Suprapubic skin (tissue), 4 donors: ENCODE data around the gene UBXN1.

Experiments used
- CTCF ChIP-seq, 2 donors: fragments of 200-600 bp in 1 of 2; fragments of 450-650 bp in 1 of 2; sonication (generic) in 1 of 2; IDR thresholded peaks; one replicate each; pipeline ENCODE4 v1.5.1; 2016 to 2019; ENCODE audit warnings: antibody characterized with exemption in 2 of 2, mild to moderate bottlenecking in 1 of 2, moderate library complexity in 1 of 2
- EP300 ChIP-seq: sonication (generic); formaldehyde crosslinking; IDR thresholded peaks from one replicate; pipeline ENCODE4 v1.6.1; 2017; ENCODE audit warnings: antibody characterized with exemption
- POLR2A ChIP-seq, 2 donors: fragments of 450-650 bp; IDR thresholded peaks; one replicate each; pipeline ENCODE4 v1.6.1; 2017; ENCODE audit warnings: antibody characterized with exemption in 2 of 2, mild to moderate bottlenecking in 2 of 2, moderate library complexity in 2 of 2
- POLR2AphosphoS5 ChIP-seq, 3 donors: sonication (generic); formaldehyde crosslinking; IDR thresholded peaks; one replicate each; pipeline ENCODE4 v1.6.1; 2017; ENCODE audit warnings: antibody characterized with exemption in 3 of 3

- TF ChIP-seq CTCF (IDR thresholded peaks at IDR 0.05) = no peak
- TF ChIP-seq POLR2AphosphoS5 (IDR thresholded peaks at IDR 0.05) = no peak
- no peak for TF ChIP-seq POLR2A (IDR thresholded peaks at IDR 0.05)
- no peak for TF ChIP-seq EP300
Measured at GRCh38 chr11:62707277-62707861, 28.5 kb upstream of the UBXN1 start, which contains the start of the genes BSCL2 and GNG3.
